HG03442 (cell line): ENCODE results near the gene ZNF516.
"Not testable (repeated sequence)": the region's sequence is repeated elsewhere in the genome, so short reads cannot be mapped to it uniquely, and the experiment has no call there.

Experiments
- ATAC-seq: cut with Tn5 transposase; IDR thresholded peaks from one replicate; pipeline ENCODE4 v1.9.1; 2021; ENCODE audit warnings: mild to moderate bottlenecking, moderate library complexity; ENCODE audit not compliant: unreplicated experiment

ZNF516 gene

DNA sequence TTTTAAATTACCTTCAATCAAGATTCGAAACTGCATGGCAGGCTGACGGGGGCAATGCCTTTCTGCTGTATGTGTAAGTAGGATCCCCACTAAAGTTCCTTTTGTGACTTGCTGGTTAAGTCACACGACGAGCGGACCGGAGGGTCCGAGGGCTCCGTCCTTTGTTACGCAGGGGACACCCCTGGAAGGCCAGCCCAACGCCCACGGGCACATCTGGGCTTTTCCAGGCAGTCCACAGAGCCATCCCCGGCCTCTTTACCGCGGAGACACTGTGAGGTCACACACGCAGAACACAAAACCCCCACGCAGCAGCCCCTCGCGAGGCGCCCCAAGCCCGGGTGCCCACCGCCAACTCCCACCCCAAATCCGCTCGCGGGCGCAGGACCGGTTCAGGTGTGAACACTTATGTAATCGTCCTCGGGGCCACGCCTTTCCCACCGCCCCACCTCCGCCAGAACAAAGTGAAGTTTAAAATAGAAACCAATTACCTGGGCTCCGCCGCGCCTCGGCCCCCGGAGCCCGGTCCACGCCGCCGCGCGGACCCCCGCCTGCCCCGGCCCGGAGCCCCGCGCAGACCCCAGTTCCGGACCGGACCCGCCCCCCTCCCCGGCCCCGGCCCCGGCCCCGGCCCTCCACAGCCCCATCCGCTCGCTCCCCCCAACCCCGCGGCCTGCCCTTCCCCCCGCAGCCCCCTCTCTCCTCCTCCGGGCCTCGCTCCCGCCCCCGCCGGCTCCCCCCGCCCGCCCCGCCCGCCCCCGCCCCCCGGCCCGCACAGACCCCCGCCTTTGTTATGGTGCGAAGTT, 4.2 kb downstream of the ZNF516 start:
- ATAC-seq = no peak

DNA sequence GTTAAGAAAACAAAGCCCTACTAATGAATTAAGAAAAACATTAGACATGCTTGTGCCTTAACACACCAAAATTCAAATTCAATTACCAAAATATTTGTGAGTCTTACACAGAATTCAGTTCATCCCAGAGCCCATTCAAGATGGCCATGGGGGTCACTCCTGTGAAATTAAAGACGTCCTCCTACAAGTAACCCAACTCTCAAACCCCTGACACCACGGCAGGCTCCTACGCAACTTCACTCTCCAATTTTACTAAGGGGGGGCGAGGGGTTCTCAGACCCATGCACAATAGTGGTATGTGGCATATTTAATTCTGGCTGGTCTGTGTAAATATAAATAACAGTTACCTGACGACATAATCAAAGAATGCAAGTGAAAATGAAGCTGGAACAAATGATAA, 5.0 kb downstream of the ZNF516 start:
- no peak for ATAC-seq

DNA sequence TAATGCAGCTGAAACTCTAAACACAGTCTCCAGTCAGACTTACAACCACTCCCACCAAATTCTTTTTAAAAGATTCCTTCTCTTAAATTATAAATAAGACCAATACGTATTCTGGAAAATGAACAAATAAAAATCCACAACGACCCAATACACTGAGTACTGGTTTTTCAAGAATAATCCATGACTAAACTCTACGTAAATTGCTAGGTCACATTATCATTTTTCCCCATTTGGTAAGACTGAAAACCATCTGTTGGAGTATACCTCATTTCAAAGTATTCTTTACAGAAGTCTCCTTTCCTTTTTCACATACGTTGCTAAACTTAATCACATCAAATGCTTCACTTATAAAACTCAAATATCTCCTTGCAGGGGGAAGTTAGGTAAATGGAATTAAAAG, 6.0 kb downstream of the ZNF516 start:
- ATAC-seq = no peak

- no peak for ATAC-seq
Observed at GRCh38 chr18:76488190-76488589, 6.9 kb downstream of the ZNF516 start.

DNA sequence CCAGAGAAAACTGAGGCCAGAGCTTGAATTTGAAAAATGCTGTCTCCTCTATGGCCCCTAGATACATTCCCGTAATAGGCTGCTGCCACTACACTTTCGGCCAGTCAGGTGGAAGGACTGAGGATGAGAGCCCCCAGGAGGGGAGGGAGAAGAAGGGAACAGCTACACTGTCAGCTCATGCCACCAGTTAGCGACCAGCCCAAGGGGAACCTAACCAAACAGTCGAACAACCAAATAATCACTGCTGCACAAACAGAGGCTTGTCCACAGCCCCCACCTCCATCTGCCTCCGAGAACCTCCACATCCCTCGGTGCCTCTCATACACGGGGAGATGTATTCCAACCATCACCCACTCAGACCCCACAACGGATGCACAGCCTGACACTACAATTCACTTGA, 7.3 kb downstream of the ZNF516 start:
- ATAC-seq = no peak

DNA sequence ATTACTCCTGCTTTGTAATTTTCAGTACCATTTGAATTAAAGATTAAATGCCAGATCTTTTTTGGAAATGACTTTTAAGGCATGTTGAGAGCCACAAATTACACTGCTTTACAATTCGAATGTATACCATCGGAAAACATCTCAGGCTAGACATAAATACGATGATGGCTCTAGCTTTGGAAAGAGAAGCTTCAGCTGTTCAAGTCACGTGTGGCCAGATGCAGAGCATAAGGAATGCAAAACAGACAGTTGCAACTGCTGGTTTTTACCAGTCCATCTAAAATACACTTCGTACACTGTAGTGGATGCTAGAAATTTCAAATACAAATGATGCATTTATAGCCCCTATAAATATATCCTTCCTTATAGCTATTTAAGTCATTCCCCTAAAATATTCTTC, 8.0 kb downstream of the ZNF516 start:
- no peak for ATAC-seq

GRCh38 chr18:76486574-76486973, 8.5 kb downstream of the ZNF516 start:
- ATAC-seq = no peak

GRCh38 chr18:76486038-76486437, 9.0 kb downstream of the ZNF516 start:
- no peak for ATAC-seq

GRCh38 chr18:76484749-76485387, 10.2 kb downstream of the ZNF516 start:
- ATAC-seq = peak; percentile 66

- no peak for ATAC-seq
Observed at GRCh38 chr18:76483780-76484179, 11.3 kb downstream of the ZNF516 start.

GRCh38 chr18:76482971-76483691, 11.9 kb downstream of the ZNF516 start:
- no peak for ATAC-seq

- ATAC-seq = no peak
Observed at GRCh38 chr18:76482267-76482666, 12.8 kb downstream of the ZNF516 start.

GRCh38 chr18:76480913-76481312, 14.1 kb downstream of the ZNF516 start:
- ATAC-seq = no peak

DNA sequence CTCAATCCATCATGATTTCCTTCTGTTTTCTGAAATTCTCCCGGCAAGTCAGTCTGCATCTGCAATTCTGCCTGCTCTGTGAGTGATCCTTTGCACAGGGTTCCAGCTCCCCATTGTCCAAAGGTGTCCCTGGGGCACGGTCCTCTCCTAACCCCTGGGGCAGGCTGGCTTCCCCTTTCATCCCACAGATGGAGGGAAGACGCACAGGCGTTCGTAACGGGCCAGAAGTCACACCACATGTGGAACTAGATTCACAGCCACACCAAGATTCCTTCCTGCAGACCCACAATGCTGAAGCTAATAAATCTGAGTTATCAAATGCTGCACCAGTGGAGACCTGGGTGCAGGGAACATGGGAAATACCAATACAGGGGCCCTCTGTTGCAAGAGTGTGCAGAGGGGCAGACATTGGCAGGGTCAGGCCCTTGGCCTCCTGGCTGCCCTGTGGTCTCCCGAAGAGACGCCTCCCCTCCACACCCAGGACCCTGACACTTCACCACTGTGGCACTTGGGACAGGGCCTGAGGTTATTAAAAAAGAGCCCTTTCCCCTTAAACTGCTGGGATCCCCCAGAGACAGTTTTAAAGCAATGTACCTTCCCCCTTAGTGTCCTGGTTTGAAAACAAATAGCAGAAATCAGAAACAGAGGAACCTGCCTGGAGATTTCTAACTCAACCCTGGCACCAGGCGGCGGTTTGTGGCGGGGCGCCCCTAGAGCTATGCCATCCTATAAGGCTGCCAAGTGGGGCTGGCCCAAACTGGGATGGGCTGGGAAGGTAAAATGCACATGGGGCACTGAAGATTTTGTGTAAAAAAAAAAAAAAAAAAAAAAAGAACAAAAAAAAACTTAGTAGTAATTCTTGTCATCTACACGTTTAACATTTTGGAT, 15.4 kb downstream of the ZNF516 start:
- ATAC-seq = no peak

- ATAC-seq = peak; percentile 51
Observed at GRCh38 chr18:76476665-76477561, 18.1 kb downstream of the ZNF516 start.

DNA sequence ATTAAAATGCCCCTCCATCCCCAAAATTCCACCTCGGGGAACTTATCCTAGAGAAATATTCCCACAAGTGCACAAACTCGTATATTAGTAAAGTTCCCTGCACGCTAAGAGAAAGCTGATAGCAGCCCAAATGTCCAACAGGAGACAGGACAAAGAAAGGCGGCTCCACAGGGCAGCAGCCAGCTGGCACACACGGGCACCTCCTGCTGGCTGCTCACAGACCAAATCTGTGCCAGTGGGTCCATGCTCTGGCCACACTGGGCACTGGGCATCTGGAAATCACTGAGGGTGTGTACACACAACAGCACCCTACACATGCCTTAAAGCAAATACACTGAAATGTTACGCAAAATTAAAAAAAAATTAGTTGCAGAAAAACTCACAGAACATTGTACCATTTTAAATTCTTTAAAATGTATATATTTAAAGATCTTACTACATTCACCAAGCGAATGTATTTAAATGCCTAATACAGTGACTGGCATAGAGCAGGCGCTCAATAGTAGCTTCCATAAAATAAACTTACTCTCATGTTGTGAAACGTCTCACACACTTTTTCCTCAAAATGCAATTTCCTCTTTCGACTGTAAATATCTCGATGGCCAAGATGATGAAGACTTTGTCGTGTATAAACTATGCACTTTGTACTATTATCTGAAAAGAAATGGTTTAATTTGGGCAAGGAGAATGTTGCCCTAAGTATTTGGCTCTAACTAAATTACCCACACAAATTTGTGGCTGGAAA, 19.4 kb downstream of the ZNF516 start:
- ATAC-seq = no peak

GRCh38 chr18:76474824-76475223, 20.2 kb downstream of the ZNF516 start:
- no peak for ATAC-seq

GRCh38 chr18:76473521-76473920, 21.5 kb downstream of the ZNF516 start:
- not testable (repeated sequence) for ATAC-seq

DNA sequence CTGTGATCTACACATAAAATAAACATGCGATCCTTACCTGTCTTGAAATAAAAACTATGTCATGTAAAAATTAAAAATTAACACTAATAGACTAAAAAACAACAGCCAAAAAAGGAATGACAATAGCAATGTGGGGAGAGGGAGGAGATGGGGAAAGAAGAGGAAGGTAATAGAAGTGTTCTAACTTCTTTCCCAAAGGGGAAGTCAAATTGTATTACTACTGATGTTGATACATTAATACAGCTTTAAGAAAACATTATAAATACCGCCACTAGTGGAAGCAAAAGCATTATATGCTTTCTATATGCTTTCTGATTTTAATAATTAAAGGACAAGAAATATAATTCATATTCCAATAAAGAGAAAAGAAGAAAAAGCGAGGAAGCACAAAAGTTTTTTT, 22.2 kb downstream of the ZNF516 start:
- no peak for ATAC-seq
